Left ventricle myocardium inferior (tissue), 1 donor: Measurements from ENCODE around the gene RPN2. TPM values are rescaled to one million over a fixed set of nuclear protein-coding genes. Genes with fewer than 3 reads are reported as not detected.

Source experiments
- DNase-seq: peaks from one replicate; pipeline ENCODE4 v3.0.0-alpha.2; 2020
- H3K27ac ChIP-seq: fragments of 200-600 bp; replicated peaks from 2 replicates; pipeline ENCODE4 v1.8.0; 2021
- H3K27me3 ChIP-seq: fragments of 200-600 bp; 2 replicates; pipeline ENCODE4 v1.8.0; 2021; ENCODE audit warnings: low read depth
- H3K36me3 ChIP-seq: fragments of 200-600 bp; 2 replicates; pipeline ENCODE4 v1.8.0; 2021
- H3K4me1 ChIP-seq: fragments of 200-600 bp; 2 replicates; pipeline ENCODE4 v1.8.0; 2021
- H3K4me3 ChIP-seq: fragments of 200-600 bp; 2 replicates; pipeline ENCODE4 v1.8.0; 2021; ENCODE audit warnings: mild to moderate bottlenecking, moderate library complexity
- H3K9me3 ChIP-seq: fragments of 200-600 bp; replicated peaks from 2 replicates; pipeline ENCODE4 v1.8.0; 2021
- intact Hi-C: fragments of 100-400 bp; cut with micrococcal nuclease; formaldehyde crosslinking; loops from one replicate; pipeline ENCODE4 v1.11.0; 2022
- total RNA-seq: library from RNA; stranded (reverse); fragmentation: NEBNext Ultra II Directional; extraction: Animal tissue kit (Norgen Biotek cat#: 25700); gene quantifications from one replicate; pipeline ENCODE4 v1.2.1, GENCODE V29; 2021
- TF ChIP-seq, protein P1 (sequence below): fragments of 200-600 bp; IDR thresholded peaks from 2 replicates; pipeline ENCODE4 v1.8.0; 2021; ENCODE audit warnings: antibody characterized with exemption, mild to moderate bottlenecking, borderline replicate concordance
- donor health status: DM: no; HTN: yes; CAD: no; lungs with severe emphysema.

The RPN2 gene
- total RNA-seq, 1 donor from 2014 or later: 81.4 TPM

DNA sequence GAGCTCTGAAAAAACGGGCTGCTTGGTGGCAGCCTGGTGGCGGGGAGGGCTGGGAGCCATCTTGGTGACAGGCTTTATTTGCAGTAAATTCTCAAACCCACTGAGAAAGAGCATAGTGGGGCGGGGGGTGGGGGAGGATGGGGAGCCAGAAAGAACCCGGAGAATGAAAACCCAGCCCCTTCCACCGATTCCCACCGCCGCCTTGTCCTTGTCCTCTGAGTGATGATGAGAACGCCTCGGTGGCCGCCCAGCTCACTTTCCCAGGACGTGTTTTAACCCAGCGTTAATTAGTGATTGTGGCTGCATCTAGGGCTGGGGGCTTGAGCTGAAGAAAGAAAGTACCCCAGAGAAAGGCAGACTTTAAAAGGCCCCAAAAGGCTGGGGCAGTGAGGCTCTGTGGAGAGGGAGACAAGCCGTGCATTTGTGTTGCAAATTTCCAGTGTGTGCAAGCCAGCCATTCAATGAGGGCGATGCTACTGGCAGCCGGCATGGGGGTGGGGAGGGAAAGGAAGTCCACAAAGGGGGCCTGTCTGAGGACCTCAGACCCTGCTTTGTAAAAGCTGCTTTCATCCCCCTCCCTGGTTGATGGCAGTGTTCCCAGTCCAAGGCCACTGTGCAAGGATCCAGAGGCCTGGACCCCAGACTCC lies 88.7 kb downstream of the RPN2 start:
- TF ChIP-seq, protein P1, sequence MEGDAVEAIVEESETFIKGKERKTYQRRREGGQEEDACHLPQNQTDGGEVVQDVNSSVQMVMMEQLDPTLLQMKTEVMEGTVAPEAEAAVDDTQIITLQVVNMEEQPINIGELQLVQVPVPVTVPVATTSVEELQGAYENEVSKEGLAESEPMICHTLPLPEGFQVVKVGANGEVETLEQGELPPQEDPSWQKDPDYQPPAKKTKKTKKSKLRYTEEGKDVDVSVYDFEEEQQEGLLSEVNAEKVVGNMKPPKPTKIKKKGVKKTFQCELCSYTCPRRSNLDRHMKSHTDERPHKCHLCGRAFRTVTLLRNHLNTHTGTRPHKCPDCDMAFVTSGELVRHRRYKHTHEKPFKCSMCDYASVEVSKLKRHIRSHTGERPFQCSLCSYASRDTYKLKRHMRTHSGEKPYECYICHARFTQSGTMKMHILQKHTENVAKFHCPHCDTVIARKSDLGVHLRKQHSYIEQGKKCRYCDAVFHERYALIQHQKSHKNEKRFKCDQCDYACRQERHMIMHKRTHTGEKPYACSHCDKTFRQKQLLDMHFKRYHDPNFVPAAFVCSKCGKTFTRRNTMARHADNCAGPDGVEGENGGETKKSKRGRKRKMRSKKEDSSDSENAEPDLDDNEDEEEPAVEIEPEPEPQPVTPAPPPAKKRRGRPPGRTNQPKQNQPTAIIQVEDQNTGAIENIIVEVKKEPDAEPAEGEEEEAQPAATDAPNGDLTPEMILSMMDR: no peak
- no peaks in the 10 kb centered on the region for H3K4me1 ChIP-seq
- H3K4me3 ChIP-seq: no peak overlapping the region
- H3K36me3 ChIP-seq: no peaks in the 10 kb centered on the region
- no peak for DNase-seq
- intact Hi-C loops: loop anchor here (5.0 kb wide), 1 partner anchor 265 kb away; no protein-coding TSS in a partner anchor
- no peak overlapping the region for H3K27ac ChIP-seq
- no peaks in the 10 kb centered on the region for H3K9me3 ChIP-seq
- peaks cover 10% of the 10 kb centered on the region for H3K27me3 ChIP-seq

DNA sequence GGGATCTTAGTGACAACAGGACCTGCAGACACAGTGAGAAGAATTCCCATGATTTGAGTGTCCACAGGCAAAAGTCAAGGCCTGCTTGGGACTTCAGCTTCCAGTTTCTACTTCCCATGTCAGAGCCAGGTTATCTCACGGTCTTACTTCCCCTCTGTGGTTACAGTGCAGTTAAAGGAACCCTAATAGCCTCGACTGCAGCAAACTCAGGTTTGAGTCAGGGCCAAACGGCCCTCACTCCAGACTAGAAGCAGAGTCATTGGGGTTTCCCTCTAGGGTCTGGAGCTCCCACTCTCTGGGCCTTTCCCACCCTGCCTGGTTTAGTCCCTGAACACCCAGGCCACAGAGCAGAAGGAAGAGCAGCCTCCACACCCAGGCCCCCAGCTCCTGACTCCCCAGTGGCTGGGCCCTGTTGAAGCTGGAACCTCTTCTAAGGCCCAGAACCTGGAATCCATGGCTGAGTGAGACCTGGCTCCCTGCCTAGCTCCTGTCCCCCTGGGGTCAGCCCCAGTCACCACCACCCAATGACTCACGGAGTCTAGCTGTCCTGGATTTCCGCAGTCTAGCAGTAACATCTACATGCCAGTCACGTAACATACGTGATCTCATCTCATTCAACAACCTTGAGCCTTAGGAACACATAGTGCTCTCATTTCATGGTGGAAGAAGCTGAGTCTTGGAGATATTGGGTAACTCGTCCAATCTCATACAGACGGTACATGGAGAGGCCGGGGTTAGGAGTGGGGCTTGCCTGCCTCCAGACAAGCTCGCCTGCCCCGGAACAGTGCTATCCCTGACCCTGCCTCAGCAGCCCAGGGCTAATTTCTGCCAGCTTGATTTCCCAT lies 91.7 kb downstream of the RPN2 start:
- no peaks in the 10 kb centered on the region for H3K9me3 ChIP-seq
- H3K36me3 ChIP-seq: no peaks in the 10 kb centered on the region
- H3K27me3 ChIP-seq: peaks cover 3% of the 10 kb centered on the region
- no peaks in the 10 kb centered on the region for H3K4me1 ChIP-seq
- TF ChIP-seq, protein P1: no peak
- intact Hi-C loops: no loop called here
- H3K27ac ChIP-seq: peak overlapping the region; percentile 27
- no peak for DNase-seq
- H3K4me3 ChIP-seq: no peak overlapping the region

DNA sequence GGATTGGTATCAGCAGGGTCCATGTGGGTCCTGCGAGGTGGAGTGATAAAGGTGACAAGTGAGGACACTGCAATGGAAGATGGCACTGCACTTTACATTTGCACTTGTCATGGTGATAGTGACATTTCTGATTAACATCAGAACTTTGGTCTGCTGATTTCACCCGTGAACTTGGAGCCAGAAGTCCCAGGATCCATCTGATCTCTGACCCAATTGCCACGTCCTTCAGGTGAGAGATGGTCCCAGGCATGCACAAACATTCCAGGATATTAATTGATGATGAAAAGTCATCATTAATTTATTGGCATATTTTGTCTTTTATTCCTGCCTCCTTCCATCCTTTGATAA lies 92.3 kb downstream of the RPN2 start:
- intact Hi-C loops: no loop called here
- Histone ChIP-seq H3K36me3 (no peaks in the 10 kb centered on the region), H3K27me3 (no peaks in the 10 kb centered on the region), H3K9me3 (no peaks in the 10 kb centered on the region), H3K4me1 (peaks cover 1% of the 10 kb centered on the region), H3K27ac (no peak overlapping the region), H3K4me3 (no peak overlapping the region)
- TF ChIP-seq, protein P1: no peak
- DNase-seq: no peak

DNA sequence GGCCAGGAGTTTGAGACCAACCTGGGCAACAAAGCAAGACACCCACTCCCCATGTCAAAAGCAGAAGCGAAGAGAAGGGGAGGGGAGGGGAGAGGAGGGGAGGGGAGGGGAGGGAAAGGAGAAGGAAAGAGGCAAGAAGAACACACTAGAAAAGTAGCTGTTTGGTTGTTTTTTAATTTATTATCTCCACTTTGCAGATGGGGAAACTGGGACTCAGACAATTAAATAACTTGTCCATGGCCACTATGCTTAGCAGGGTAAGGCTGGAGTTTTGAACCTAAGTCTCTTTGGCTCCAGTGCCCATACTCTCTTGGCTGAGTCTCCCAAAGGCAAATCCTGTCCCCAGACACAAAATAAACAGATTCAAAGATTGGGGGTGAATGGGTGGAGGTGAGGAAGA lies 94.9 kb downstream of the RPN2 start:
- H3K9me3 ChIP-seq: no peaks in the 10 kb centered on the region
- H3K4me1 ChIP-seq: peaks cover 10% of the 10 kb centered on the region
- DNase-seq: no peak
- H3K36me3 ChIP-seq: no peaks in the 10 kb centered on the region
- intact Hi-C loops: no loop called here
- H3K4me3 ChIP-seq: no peak overlapping the region
- H3K27ac ChIP-seq: no peak overlapping the region
- TF ChIP-seq, protein P1: no peak
- H3K27me3 ChIP-seq: no peaks in the 10 kb centered on the region

DNA sequence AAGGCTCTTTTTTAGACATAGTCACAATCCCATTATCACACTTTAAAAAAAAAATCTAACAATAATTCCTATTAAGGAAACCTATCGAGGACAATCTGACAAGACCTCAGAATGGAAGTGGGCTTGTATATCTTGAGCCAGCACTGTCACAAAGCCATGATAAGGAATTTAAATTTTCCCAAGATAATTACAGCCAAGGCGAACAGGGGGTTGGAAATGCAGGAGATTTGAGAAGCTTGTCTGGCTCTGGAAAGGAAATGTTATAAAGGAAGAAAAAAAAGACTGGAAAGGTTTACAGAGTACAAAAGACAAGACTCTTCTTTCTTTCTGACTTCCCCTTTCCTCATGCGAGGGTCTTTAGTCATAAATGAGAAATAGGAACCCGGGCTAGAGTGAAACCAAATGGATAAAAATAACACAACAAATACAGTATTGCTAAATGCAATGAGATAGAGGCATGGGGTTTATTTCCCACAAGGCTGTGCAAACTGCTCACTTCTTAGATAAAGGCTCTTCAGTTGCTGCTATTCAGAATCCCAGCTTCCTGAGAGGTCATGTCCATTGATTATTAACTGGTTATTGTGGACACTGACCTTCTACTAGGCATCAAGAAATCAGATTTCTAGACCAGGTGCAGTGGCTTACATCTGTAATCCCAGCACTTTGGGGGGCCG lies 95.9 kb downstream of the RPN2 start:
- no peaks in the 10 kb centered on the region for H3K27me3 ChIP-seq
- no peak overlapping the region for H3K4me3 ChIP-seq
- no peak overlapping the region for H3K27ac ChIP-seq
- TF ChIP-seq, protein P1: no peak
- no peaks in the 10 kb centered on the region for H3K36me3 ChIP-seq
- intact Hi-C loops: loop anchor here (5.0 kb wide), 1 partner anchor 112 kb away; no protein-coding TSS in a partner anchor
- peaks cover 10% of the 10 kb centered on the region for H3K4me1 ChIP-seq
- H3K9me3 ChIP-seq: no peaks in the 10 kb centered on the region
- no peak for DNase-seq
